Peyer's patch (tissue), 4 donors: Measurements from ENCODE around the gene LGALS9C.
"Not testable (repeated sequence)": the region's sequence is repeated elsewhere in the genome, so short reads cannot be mapped to it uniquely, and the experiment has no call there.

Experiments used
- CTCF ChIP-seq, 6 experiments: fragments of 450-650 bp in 4 of 6; fragments of 200-600 bp in 2 of 6; sonication (generic) in 1 of 6; IDR thresholded peaks; one replicate each; pipeline ENCODE4 v1.5.1; 2017 to 2019; ENCODE audit warnings: antibody characterized with exemption in 6 of 6, mild to moderate bottlenecking in 3 of 6, moderate library complexity in 1 of 6
- POLR2A ChIP-seq, 2 donors: fragments of 450-650 bp; IDR thresholded peaks; one replicate each; pipeline ENCODE4 v1.5.1; 2017; ENCODE audit warnings: antibody characterized with exemption in 2 of 2, mild to moderate bottlenecking in 2 of 2, moderate library complexity in 2 of 2

GRCh38 chr17:18494250-18494768 is 17.7 kb downstream of the LGALS9C start:
- not testable (repeated sequence) for TF ChIP-seq CTCF, POLR2A (IDR thresholded peaks at IDR 0.05)
